Measurements from ENCODE around the gene RALY.

DNA sequence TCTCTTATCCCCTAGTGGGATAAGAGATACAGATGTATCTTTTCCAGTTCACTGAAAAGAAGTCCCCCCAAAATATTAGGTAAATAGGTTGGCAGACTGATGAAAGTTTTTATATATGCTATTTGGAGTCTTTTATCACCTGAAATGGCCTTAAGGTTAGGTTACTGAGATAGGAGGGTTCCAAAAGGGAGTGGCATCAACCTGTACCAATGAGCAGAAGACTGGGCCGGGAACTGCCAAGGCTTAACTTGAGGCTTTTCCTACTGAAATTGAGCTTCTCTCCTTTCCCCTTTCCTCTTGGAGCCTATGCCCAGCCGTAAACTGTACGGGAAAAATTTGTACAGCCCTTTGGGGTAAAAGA, 76.3 kb downstream of the RALY start:
- TF ChIP-seq CTCF (IDR thresholded peaks at IDR 0.05), result no peak
- no peak for TF ChIP-seq POLR2A (IDR thresholded peaks at IDR 0.05)

Data from testis (tissue), 2 donors.